ENCODE measurements around the gene DOCK2.

DOCK2 gene

DNA sequence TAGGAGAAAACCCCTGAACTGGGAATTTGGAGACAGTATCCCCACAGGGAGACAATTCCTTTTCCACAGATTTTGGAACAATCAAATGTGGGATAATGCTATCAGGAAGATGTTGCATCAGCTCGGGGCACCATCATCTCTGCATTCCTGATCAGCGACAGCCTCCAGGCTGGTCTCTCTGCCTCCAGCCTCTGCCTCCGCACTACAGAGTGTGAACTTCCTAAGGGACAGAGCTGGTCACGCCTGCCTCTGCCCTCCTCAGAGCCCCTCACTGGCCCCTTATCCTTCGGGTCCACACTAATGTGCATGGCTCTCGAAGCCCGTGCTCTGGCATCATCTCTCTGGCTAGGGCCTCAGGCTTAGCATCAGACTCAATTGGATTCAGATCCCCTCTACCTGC, 477.2 kb downstream of the DOCK2 start:
- no peak for DNase-seq (ENCODE audit: low spot score)
- TF ChIP-seq, protein P1, sequence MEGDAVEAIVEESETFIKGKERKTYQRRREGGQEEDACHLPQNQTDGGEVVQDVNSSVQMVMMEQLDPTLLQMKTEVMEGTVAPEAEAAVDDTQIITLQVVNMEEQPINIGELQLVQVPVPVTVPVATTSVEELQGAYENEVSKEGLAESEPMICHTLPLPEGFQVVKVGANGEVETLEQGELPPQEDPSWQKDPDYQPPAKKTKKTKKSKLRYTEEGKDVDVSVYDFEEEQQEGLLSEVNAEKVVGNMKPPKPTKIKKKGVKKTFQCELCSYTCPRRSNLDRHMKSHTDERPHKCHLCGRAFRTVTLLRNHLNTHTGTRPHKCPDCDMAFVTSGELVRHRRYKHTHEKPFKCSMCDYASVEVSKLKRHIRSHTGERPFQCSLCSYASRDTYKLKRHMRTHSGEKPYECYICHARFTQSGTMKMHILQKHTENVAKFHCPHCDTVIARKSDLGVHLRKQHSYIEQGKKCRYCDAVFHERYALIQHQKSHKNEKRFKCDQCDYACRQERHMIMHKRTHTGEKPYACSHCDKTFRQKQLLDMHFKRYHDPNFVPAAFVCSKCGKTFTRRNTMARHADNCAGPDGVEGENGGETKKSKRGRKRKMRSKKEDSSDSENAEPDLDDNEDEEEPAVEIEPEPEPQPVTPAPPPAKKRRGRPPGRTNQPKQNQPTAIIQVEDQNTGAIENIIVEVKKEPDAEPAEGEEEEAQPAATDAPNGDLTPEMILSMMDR (conservative IDR thresholded peaks at IDR 0.05; ENCODE audit: low read depth): no peak
- no peak overlapping the region for H3K27ac ChIP-seq
- ChIA-PET POLR2A (ENCODE audit: low non-redundant PET) (no interaction called here), CTCF (interaction anchor here (0.6 to 0.7 kb wide), 2 partner anchors 307 to 1975 kb away, joined by 3 to 4 read pairs; no protein-coding TSS in a partner anchor)

DNA sequence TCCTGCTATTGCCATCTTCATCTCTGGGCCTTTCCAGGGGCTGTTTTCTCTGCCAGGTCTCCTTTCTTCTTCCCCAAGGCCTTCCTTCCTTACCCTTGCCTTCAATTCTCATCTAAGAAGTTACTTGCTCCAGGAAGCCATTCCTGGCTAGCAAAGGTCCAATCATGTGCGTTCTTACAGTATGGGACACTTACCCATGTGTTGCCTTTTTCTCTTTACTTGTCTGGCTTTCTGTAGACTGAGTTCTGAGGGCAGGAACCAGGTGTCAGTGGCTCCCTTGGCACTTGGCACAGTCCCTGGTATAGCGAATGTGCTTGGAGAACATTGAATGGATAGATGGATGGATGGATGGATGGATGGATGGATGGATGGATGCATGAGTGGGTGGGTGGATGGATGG, 478.9 kb downstream of the DOCK2 start:
- H3K27ac ChIP-seq: no peak overlapping the region
- ChIA-PET POLR2A (ENCODE audit: low non-redundant PET) (no interaction called here), CTCF (no interaction called here)
- no peak for DNase-seq (ENCODE audit: low spot score)
- TF ChIP-seq, protein P1 (conservative IDR thresholded peaks at IDR 0.05; ENCODE audit: low read depth): no peak

DNA sequence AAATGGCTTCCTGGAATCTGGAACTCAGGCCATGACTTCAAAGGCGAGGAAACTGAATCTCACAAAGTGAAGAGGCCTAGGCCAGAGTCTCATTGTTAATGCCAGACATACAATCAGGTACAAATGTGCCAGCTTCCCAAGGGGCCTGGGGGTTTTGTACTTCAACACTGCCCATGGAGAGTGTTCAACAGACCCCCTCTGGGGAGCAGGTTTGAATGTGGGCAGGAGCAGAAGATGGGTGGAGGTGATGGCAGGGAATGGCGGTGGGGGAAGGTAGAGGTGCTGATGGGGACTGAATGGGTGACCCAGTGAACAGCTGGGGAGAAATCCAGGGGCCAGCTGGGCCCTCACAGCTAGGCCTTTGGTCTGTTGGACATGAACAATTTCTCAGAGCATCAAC, 480.7 kb downstream of the DOCK2 start:
- DNase-seq (ENCODE audit: low spot score): no peak
- ChIA-PET POLR2A (ENCODE audit: low non-redundant PET) (no interaction called here), CTCF (no interaction called here)
- H3K27ac ChIP-seq: no peak overlapping the region
- TF ChIP-seq, protein P1 (conservative IDR thresholded peaks at IDR 0.05; ENCODE audit: low read depth): no peak

DNA sequence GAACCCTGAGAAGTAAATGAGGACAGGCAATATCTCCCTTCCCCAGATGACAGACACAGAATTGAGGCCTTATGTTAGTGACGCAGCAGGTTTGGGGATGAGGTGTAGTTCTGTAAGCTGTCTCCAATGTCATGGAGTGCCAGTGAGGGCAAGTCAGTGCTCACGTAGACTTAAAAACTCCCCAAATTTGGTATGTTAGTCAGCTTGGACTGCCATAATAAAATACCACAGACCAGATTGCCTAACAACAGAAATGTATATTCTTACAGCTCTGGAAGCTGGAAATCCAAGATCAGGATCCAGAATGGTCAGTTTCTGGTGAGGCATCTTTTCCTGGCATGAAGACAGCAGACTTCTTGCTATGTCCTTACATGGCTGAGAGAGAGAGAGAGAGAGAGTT, 483.5 kb downstream of the DOCK2 start:
- TF ChIP-seq, protein P1 (conservative IDR thresholded peaks at IDR 0.05; ENCODE audit: low read depth): no peak
- CTCF ChIA-PET: interaction anchor here (0.6 to 1.1 kb wide), 2 partner anchors 10 to 64 kb away, joined by 3 read pairs; no protein-coding TSS in a partner anchor
- no peak overlapping the region for H3K27ac ChIP-seq
- no peak for DNase-seq (ENCODE audit: low spot score)
- POLR2A ChIA-PET (ENCODE audit: low non-redundant PET): no interaction called here

DNA sequence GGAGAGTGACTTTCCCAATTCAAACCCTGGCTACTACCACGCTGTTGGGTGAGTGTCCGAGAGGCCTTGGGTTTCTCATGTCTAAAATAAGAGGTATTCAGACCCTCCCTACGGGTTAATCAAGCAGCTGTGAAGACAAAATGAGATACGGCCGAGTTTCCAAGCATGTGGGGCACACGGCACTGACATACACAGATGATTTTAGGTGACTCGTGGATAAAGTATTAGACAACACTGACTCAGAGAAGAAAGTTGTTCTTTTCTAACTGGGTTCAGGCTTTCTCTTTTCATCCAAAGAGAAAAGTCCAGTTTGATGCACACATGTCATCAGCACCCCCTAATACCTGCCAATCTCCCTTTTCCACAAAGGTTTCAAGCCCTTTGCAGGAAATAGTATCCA, 484.2 kb downstream of the DOCK2 start:
- H3K27ac ChIP-seq: no peak overlapping the region
- TF ChIP-seq, protein P1 (conservative IDR thresholded peaks at IDR 0.05; ENCODE audit: low read depth): no peak
- ChIA-PET POLR2A (ENCODE audit: low non-redundant PET) (no interaction called here), CTCF (interaction anchor here (0.6 to 0.8 kb wide), 2 partner anchors 9 to 20 kb away, joined by 3 read pairs; no protein-coding TSS in a partner anchor)
- DNase-seq (ENCODE audit: low spot score): no peak

DNA sequence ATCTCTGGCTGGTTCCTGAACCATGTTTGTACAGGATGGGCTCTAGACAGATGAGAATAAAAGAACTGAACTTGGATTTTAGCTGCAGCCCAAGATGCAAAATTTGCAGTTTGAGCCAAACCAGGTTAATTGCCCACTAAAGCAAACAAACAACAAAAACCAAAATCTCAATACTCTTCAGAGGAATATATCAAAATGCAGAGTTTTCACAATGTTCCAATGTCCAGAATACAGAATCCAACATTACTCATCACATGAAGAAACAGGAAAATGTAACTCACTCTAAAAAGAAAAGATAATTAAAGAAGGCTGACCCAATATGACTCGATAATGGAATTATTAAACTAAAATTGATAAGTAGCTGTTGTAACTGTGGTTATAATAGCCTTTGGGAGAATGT, 489.0 kb downstream of the DOCK2 start:
- CTCF ChIA-PET: interaction anchor here (0.7 kb wide), 1 partner anchor 141 kb away, joined by 3 read pairs; no protein-coding TSS in a partner anchor
- POLR2A ChIA-PET (ENCODE audit: low non-redundant PET): no interaction called here
- TF ChIP-seq, protein P1 (conservative IDR thresholded peaks at IDR 0.05; ENCODE audit: low read depth): no peak

More for the DNA sequence above, 489.0 kb downstream of the DOCK2 start:
- DNase-seq (ENCODE audit: low spot score): no peak
- H3K27ac ChIP-seq: no peak overlapping the region
